HG03025 (cell line): ENCODE measurements around the gene PITX3.

Experiments
- ATAC-seq: cut with Tn5 transposase; IDR thresholded peaks from one replicate; pipeline ENCODE4 v1.9.1; 2021; ENCODE audit warnings: mild to moderate bottlenecking, moderate library complexity; ENCODE audit not compliant: unreplicated experiment, low FRiP score

The PITX3 gene

GRCh38 chr10:102241444-102242117 lies at the start of gene PITX3:
PITX3 (minus strand) TSS chr10:102241512; CDS start chr10:102232080, 9,432 bp downstream.
- ATAC-seq = no peak

GRCh38 chr10:102289840-102290239 lies 48.5 kb upstream of the PITX3 start:
- no peak for ATAC-seq

DNA sequence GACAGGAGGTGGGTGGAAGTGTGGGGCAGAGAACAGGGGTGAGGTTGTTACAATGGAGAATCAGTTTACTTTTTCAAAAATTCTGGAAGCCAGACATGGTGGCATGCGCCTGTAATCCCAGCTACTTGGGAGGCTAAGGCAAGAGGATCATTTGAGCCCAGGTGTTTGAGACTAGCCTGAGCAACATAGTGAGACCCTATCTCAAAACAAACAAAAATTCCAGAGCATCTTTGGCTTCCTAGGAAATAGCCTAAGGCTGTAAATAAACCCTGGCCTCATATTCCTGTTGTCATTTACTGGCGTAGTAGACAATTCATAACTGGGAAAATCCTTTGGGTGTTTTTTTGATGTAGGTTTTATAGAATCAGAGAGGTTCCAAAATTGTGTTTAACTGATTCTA lies 48.0 kb upstream of the PITX3 start:
- no peak for ATAC-seq

DNA sequence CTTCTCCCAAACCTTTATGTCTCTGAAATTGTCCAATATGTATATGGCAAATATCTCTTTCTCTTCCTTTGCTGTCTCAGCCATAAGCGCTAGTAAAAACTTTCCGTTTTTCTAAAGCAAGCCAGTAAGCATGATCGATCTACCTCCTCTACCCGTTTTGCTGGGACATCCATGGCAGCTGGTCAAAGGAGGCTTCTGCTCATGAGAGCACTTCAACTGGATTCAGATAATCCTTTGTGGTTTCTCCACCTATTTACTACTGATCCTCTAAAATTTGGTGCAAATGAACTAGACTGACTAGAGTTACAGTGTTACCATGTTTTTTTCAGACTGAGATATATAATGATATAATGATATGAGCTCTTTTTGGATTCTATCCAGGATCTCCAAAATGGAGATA lies 46.7 kb upstream of the PITX3 start:
- ATAC-seq = no peak

DNA sequence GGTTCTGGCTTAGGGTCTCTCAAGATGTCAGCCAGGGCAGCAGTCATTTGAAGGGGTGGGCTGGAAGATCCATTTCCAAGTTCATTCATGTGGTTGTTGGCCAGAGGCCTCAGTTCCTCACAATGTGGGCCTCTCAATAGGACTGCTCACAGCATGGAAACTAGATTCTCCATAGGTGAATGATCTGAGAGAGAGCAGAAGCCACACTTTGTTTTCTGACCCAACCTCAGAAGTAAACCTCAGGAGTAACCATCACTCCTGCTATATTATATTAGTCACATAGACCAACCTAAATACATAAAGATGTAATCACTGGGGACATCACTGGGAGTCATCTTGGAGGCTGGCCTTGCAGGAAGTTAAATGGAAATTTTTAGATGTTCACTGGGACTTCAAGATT lies 46.2 kb upstream of the PITX3 start:
- ATAC-seq = no peak

- ATAC-seq = no peak
Observed at GRCh38 chr10:102286216-102286615, 44.9 kb upstream of the PITX3 start.

DNA sequence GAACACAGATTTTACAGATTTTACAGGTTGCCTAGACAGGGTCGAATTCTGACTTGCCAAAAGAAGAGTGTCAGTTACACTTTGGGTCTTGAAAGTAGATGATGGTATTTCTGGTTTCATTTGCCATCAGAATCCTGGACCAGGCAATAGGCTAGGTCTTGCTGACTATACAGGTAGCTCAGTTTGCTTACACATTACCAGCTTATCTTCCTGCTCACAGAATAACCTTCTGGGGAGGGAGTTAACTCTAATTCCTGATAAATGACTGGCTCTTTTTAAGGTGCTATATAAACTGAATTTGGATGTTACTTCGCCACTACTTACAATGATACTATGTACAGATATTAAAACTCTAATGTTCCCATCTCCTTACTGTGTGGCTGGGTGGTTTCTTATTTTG lies 43.8 kb upstream of the PITX3 start:
- ATAC-seq = no peak

- no peak for ATAC-seq
Observed at GRCh38 chr10:102284531-102284930, 43.2 kb upstream of the PITX3 start.

GRCh38 chr10:102283890-102284289 lies 42.6 kb upstream of the PITX3 start:
- no peak for ATAC-seq

DNA sequence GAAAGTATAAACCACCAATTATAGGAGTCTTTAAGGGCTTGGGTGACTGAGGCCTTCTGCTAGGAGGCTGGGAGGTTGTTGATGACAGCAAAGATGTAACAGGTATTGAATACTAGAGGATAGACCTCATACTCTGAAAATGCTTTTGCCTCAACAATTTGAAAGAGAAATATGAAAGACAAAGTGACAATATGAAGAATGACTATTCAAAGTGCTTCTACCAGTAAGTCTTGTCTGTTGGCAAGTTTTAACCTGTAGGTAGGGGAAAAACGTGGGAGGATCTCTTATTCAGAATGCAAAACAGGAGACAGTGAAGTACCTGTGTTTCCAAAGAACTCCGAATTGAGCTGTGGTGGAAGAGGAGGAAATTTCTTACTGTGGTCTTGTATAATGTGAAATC lies 42.2 kb upstream of the PITX3 start:
- ATAC-seq = no peak

GRCh38 chr10:102281102-102281487 lies 39.8 kb upstream of the PITX3 start:
- ATAC-seq = no peak

- ATAC-seq = no peak
Observed at GRCh38 chr10:102280397-102281101, 39.2 kb upstream of the PITX3 start.

DNA sequence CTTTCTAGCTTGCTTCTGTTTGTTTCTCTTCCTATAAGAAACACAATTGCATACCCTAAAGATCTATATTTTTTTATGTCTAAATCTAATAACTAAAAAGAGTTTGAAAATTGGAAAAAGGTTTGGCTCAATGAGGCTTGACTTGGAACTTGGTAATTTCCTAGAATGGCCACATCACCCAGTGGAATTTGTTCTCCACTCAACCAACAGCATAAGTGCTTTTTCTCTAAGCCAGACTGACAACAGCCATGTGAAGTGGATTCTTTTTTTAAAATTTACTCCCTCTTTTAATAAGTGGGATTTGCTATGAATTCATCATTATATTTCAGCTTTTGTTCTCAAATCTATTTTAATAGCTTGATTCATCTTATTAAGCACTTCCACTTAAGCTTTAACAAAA lies 37.8 kb upstream of the PITX3 start:
- no peak for ATAC-seq

DNA sequence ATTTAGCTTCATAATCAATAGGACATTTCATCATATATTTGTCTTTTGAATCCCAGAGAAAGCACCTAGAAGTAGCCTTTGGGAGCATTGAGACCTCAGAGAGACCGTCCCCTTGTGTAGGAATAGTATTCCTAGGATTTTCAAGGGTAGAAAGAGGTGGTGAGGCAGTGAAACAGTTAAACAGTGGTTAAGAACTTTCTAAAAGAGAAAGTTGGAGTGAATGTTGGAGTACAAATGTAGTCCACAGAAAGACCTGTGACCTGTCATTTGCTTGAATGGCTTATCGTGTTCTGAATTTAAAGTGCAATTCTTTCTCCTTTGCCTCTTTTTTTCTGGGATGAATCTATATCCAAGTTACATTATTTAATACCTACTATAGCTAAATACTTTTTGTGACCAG lies 34.0 kb upstream of the PITX3 start:
- ATAC-seq = no peak

DNA sequence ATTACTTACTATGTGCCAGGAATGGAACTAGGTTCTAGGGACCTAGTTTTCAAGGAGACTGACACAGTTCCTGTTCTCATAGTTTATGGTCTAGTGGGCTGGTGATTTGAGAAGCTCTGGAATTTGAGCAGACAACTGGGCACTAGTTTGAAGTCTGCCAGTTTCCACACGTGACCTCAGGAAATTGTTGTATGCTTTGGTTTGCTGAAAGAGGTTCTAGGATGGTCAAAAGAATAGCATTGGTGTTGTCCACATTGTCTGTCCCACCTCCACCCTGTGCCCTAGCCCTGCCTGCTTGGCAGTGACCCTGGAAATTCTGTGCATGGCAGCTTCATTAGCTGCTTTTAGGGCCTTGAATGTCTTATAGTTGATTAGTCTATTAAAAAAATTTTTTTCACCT lies 32.8 kb upstream of the PITX3 start:
- ATAC-seq = no peak

- no peak for ATAC-seq
Observed at GRCh38 chr10:102269017-102269416, 27.7 kb upstream of the PITX3 start.

DNA sequence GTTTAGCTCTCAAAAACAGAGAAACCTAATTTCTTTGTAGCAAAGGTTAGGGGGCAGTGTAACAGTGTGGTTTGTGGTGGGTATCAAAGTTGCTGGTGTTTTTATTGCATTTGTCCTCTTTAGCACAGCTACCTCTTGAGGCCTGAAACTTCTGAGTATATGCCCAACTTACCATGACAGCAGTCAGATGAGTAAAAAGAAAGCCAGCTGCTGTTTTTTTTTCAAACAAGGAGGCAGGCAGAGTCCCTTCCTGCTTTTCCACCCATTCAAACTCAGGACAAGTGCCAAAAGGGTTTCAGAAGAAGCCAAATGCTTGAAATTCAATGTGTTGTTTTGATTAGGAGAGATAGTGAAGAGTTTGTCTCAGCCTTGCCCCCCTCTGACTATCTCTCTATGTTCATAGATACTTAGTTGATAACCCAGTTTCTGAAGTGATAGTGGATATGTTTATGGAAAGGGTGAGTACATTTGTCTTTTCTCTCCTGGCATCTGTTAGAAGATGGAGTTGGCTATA lies 27.1 kb upstream of the PITX3 start:
- no peak for ATAC-seq

GRCh38 chr10:102267748-102268147 lies 26.4 kb upstream of the PITX3 start:
- ATAC-seq = no peak

GRCh38 chr10:102266670-102267069 lies 25.4 kb upstream of the PITX3 start:
- ATAC-seq = no peak

GRCh38 chr10:102264371-102264770 lies 23.1 kb upstream of the PITX3 start:
- no peak for ATAC-seq

- ATAC-seq = no peak
Observed at GRCh38 chr10:102262744-102263370, 21.5 kb upstream of the PITX3 start.

DNA sequence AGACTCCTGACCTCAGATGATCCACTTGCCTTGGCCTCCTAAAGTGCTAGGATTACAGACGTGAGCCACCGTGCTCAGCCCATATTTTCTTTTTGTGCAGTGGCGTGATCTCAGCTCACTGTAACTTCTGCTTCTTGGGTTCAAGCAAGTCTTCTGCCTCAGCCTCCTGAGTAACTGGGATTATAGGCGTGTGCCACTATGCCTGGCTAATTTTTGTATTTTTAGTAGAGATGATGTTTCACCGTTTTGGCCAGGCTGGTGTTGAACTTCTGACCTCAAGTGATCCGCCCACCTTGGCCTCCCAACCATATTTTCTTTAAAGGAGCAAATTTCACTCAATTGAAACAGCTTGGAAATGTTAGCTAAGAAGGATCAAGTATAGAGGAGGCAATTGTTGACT lies 20.5 kb upstream of the PITX3 start:
- no peak for ATAC-seq
